ENCODE data around the gene ZNF483. TPM values are rescaled to one million over a fixed set of nuclear protein-coding genes. Genes with fewer than 3 reads are reported as not detected.
"Not testable (repeated sequence)": the region's sequence is repeated elsewhere in the genome, so short reads cannot be mapped to it uniquely, and the experiment has no call there.

The ZNF483 gene
- total RNA-seq, 1 donor from 2014 or later, result 2.7 TPM

GRCh38 chr9:111561165-111561719, 36.3 kb downstream of the ZNF483 start:
- CTCF ChIA-PET, result no interaction called here
- no peak for TF ChIP-seq CTCF (IDR thresholded peaks at IDR 0.05)
- ATAC-seq (ENCODE audit: low read depth) (no peak), DNase-seq (no peak)
- peaks cover 11% of the 10 kb centered on the region for H3K9me3 Mint-ChIP-seq
- POLR2A ChIA-PET, result no interaction called here
- no peaks in the 10 kb centered on the region for H3K36me3 Mint-ChIP-seq (ENCODE audit: low read depth)
- intact Hi-C loops (cut with micrococcal nuclease), result no loop called here
- H3K27ac Mint-ChIP-seq, result no peak overlapping the region
- H3K4me3 Mint-ChIP-seq, result no peak overlapping the region
- no peaks in the 10 kb centered on the region for H3K4me1 Mint-ChIP-seq
- H3K27me3 Mint-ChIP-seq, result no peaks in the 10 kb centered on the region

GRCh38 chr9:111566234-111566633, 41.3 kb downstream of the ZNF483 start:
- ATAC-seq (ENCODE audit: low read depth) (no peak), DNase-seq (no peak)
- POLR2A ChIA-PET, result no interaction called here
- H3K27ac Mint-ChIP-seq, result no peak overlapping the region
- intact Hi-C loops (cut with micrococcal nuclease), result no loop called here
- peaks cover 3% of the 10 kb centered on the region for H3K27me3 Mint-ChIP-seq
- no peaks in the 10 kb centered on the region for H3K4me1 Mint-ChIP-seq
- CTCF ChIA-PET, result no interaction called here
- H3K9me3 Mint-ChIP-seq, result peaks cover 30% of the 10 kb centered on the region
- no peak for TF ChIP-seq CTCF (IDR thresholded peaks at IDR 0.05)
- H3K36me3 Mint-ChIP-seq (ENCODE audit: low read depth), result no peaks in the 10 kb centered on the region
- no peak overlapping the region for H3K4me3 Mint-ChIP-seq

GRCh38 chr9:111568127-111568526, 43.1 kb downstream of the ZNF483 start:
- H3K27me3 Mint-ChIP-seq; POLR2A ChIA-PET; H3K27ac Mint-ChIP-seq; ATAC-seq (ENCODE audit: low read depth); H3K36me3 Mint-ChIP-seq (ENCODE audit: low read depth); H3K4me1 Mint-ChIP-seq; intact Hi-C loops (cut with micrococcal nuclease); H3K4me3 Mint-ChIP-seq; DNase-seq; CTCF ChIA-PET: not testable (repeated sequence)
- peaks cover 30% of the 10 kb centered on the region for H3K9me3 Mint-ChIP-seq

GRCh38 chr9:111572950-111573604, 48.1 kb downstream of the ZNF483 start:
- ATAC-seq (ENCODE audit: low read depth) (no peak), DNase-seq (no peak)
- CTCF ChIA-PET, result no interaction called here
- Mint-ChIP-seq H3K27ac (no peak overlapping the region), H3K4me3 (no peak overlapping the region), H3K4me1 (no peaks in the 10 kb centered on the region), H3K36me3 (ENCODE audit: low read depth) (no peaks in the 10 kb centered on the region), H3K9me3 (peaks cover 15% of the 10 kb centered on the region), H3K27me3 (peaks cover 3% of the 10 kb centered on the region)
- TF ChIP-seq CTCF (IDR thresholded peaks at IDR 0.05), result no peak
- POLR2A ChIA-PET, result no interaction called here
- intact Hi-C loops (cut with micrococcal nuclease), result no loop called here

- ATAC-seq (ENCODE audit: low read depth), result no peak
- H3K36me3 Mint-ChIP-seq (ENCODE audit: low read depth), result no peaks in the 10 kb centered on the region
- no peaks in the 10 kb centered on the region for H3K9me3 Mint-ChIP-seq
- TF ChIP-seq CTCF (IDR thresholded peaks at IDR 0.05), result no peak
- intact Hi-C loops (cut with micrococcal nuclease), result no loop called here
- no peak for DNase-seq
- ChIA-PET POLR2A (no interaction called here), CTCF (no interaction called here)
- H3K27me3 Mint-ChIP-seq, result peaks cover 3% of the 10 kb centered on the region
- no peak overlapping the region for H3K4me3 Mint-ChIP-seq
- H3K4me1 Mint-ChIP-seq, result no peaks in the 10 kb centered on the region
- H3K27ac Mint-ChIP-seq, result no peak overlapping the region
These were observed 57.9 kb downstream of the ZNF483 start for GRCh38 chr9:111582888-111583287.

GRCh38 chr9:111586378-111586777, 61.4 kb downstream of the ZNF483 start:
- Mint-ChIP-seq H3K27ac (no peak overlapping the region), H3K27me3 (peaks cover 3% of the 10 kb centered on the region), H3K4me3 (no peak overlapping the region), H3K36me3 (ENCODE audit: low read depth) (no peaks in the 10 kb centered on the region), H3K4me1 (no peaks in the 10 kb centered on the region), H3K9me3 (no peaks in the 10 kb centered on the region)
- ChIA-PET CTCF (no interaction called here), POLR2A (no interaction called here)
- intact Hi-C loops (cut with micrococcal nuclease), result no loop called here
- ATAC-seq (ENCODE audit: low read depth) (no peak), DNase-seq (no peak)
- TF ChIP-seq CTCF (IDR thresholded peaks at IDR 0.05), result no peak

Measured in activated B cell treated with CpG ODN at 0.5 μM for 24 hours (primary cell).